Left colon (tissue), 2 donors: ENCODE data around the gene GAPDH. TPM values are rescaled to one million over a fixed set of nuclear protein-coding genes. Genes with fewer than 3 reads are reported as not detected.
"Not testable (repeated sequence)": the region's sequence is repeated elsewhere in the genome, so short reads cannot be mapped to it uniquely, and the experiment has no call there.

Experiments used
- ATAC-seq: fragments of 200-7000 bp; cut with Tn5 transposase; one replicate; pipeline ENCODE4 v1.9.1; 2020; ENCODE audit warnings: mild to moderate bottlenecking, moderate library complexity
- DNase-seq, 2 donors: peaks; one replicate each; pipeline ENCODE4 v3.0.0-alpha.2; 2020
- intact Hi-C, 2 donors: fragments of 100-400 bp; cut with DNase I in 1 of 2; cut with micrococcal nuclease in 1 of 2; formaldehyde crosslinking; loops; one replicate each; pipeline versions ENCODE4 v1.11.2 to v1.14.0; 2022; cut with DNase I, micrococcal nuclease
- total RNA-seq, 2 donors: library from RNA; stranded (reverse); fragmentation: NEBNext Ultra II Directional; extraction: Animal tissue kit (Norgen Biotek cat#: 25700); gene quantifications; one replicate each; pipeline ENCODE4 v1.2.1, GENCODE V29; 2021
- donor health status: DM: no; HTN: no; CAD: no.
- donor health status: DM: yes; HTN: yes; CAD: no.

Gene GAPDH
- total RNA-seq, 2 donors from 2014 or later = 2,230 to 2,756 TPM

GRCh38 chr12:6582196-6582595 is 47.9 kb downstream of the GAPDH start:
- DNase-seq (no peak), ATAC-seq (no peak)
- intact Hi-C loops = no loop called here

- ATAC-seq (no peak), DNase-seq (no peak)
- intact Hi-C loops = no loop called here
These were observed 48.6 kb downstream of the GAPDH start for GRCh38 chr12:6582959-6583358.

GRCh38 chr12:6584293-6584692 is 50.0 kb downstream of the GAPDH start:
- intact Hi-C loops = no loop called here
- DNase-seq (no peak), ATAC-seq (no peak)

- intact Hi-C loops = not testable (repeated sequence)
These were observed 52.3 kb downstream of the GAPDH start for GRCh38 chr12:6586569-6586968.

More at GRCh38 chr12:6586569-6586968, 52.3 kb downstream of the GAPDH start:
- not testable (repeated sequence) for ATAC-seq, DNase-seq

Other genes starting within 250 kb of the GAPDH start
- gene PLEKHG6, start 223.8 kb upstream of the GAPDH start, total RNA-seq = 100 to 1,000 TPM; 140 to 147 TPM
- 100 to 1,000 TPM; 140 to 170 TPM for gene TNFRSF1A, start 192.4 kb upstream of the GAPDH start, total RNA-seq
- 100 to 1,000 TPM; 289 to 459 TPM for gene SCNN1A, start 159.0 kb upstream of the GAPDH start, total RNA-seq
- 100 to 1,000 TPM; 120 to 129 TPM for gene LTBR, start 150.4 kb upstream of the GAPDH start, total RNA-seq
- 1 to 10 TPM; 1.3 to 4.4 TPM for gene CD27, start 89.6 kb upstream of the GAPDH start, total RNA-seq
- 10 to 100 TPM; 51.2 to 74.2 TPM for gene TAPBPL, start 82.5 kb upstream of the GAPDH start, total RNA-seq
- gene VAMP1, start 63.8 kb upstream of the GAPDH start, total RNA-seq = 1 to 10 TPM; 4.2 to 6.3 TPM
- 100 to 1,000 TPM; 124 to 131 TPM for gene MRPL51, start 41.3 kb upstream of the GAPDH start, total RNA-seq
- 10 to 100 TPM; 21.9 to 29.4 TPM for gene NCAPD2, start 40.4 kb upstream of the GAPDH start, total RNA-seq
- gene IFFO1, start 21.5 kb downstream of the GAPDH start, total RNA-seq = 1 to 10 TPM; 3.8 to 7.2 TPM
- 10 to 100 TPM; 22.2 to 34.4 TPM for gene NOP2, start 33.8 kb downstream of the GAPDH start, total RNA-seq
- gene CHD4, start 72.9 kb downstream of the GAPDH start, total RNA-seq = 100 to 1,000 TPM; 142 to 157 TPM
- gene LPAR5, start 101.4 kb downstream of the GAPDH start, total RNA-seq = 10 to 100 TPM; 25.6 to 26.7 TPM
- 1 to 10 TPM; 2.9 to 3.4 TPM for gene ACRBP, start 112.9 kb downstream of the GAPDH start, total RNA-seq
- gene ING4, start 128.6 kb downstream of the GAPDH start, total RNA-seq = 10 to 100 TPM; 23.6 to 38.9 TPM
- gene ZNF384, start 154.9 kb downstream of the GAPDH start, total RNA-seq = 10 to 100 TPM; 47.8 to 51.4 TPM
- under 1 TPM; 0.52 to 0.67 TPM for gene PIANP, start 166.3 kb downstream of the GAPDH start, total RNA-seq
- 10 to 100 TPM; 37.2 to 40.8 TPM for gene COPS7A, start 189.5 kb downstream of the GAPDH start, total RNA-seq
- 100 to 1,000 TPM; 167 to 180 TPM for gene MLF2, start 218.6 kb downstream of the GAPDH start, total RNA-seq
- gene PTMS, start 231.8 kb downstream of the GAPDH start, total RNA-seq = 100 to 1,000 TPM in 1 of 2 donors, 10 to 100 TPM in 1; 89.6 to 123 TPM
- 1 to 10 TPM in 1 of 2 donors, under 1 TPM in 1; 0.89 to 1.6 TPM for gene LAG3, start 238.0 kb downstream of the GAPDH start, total RNA-seq